ENCODE measurements around the gene KAT7. TPM values are rescaled to one million over a fixed set of nuclear protein-coding genes. Genes with fewer than 3 reads are reported as not detected.
A peak's percentile ranks its signal among the peaks of the same experiment; 100 is the strongest.

The KAT7 gene
- polyA plus RNA-seq, 3 donors, result 17.5 to 28.1 (median 18.1) TPM

- Histone ChIP-seq H4K20me1 (ENCODE audit: insufficient read depth, low read length) (no peaks in the 10 kb centered on the region), H3K9me3 (replicated peaks in 1 of 2; ENCODE audit: control insufficient read depth in 1 of 2, insufficient read depth in 1 of 2, low read length in 2 of 2) (no peaks in the 10 kb centered on the region), H3K27ac (ENCODE audit: low read depth in 1 of 2, low read length in 2 of 2) (peak overlapping the region in 1 of 2 donors; percentile 67), H3K79me2 (ENCODE audit: insufficient read depth, low read length) (no peaks in the 10 kb centered on the region), H2AFZ (ENCODE audit: insufficient read depth, low read depth, low read length, poor library complexity, severe bottlenecking) (peak overlapping the region; percentile 11), H3K4me1 (ENCODE audit: control insufficient read depth in 1 of 2, insufficient read depth in 2 of 2, low read length in 2 of 2) (peaks cover 26 to 28% of the 10 kb centered on the region in 2 donors), H3K36me3 (replicated peaks in 1 of 2; ENCODE audit: control insufficient read depth in 1 of 2, insufficient read depth in 2 of 2, low read length in 2 of 2) (peaks cover 8 to 27% of the 10 kb centered on the region in 2 donors), H3K4me2 (replicated peaks; ENCODE audit: extremely low read depth, low read length, poor library complexity, severe bottlenecking) (peak overlapping the region; percentile 5), H3K4me3 (replicated peaks in 1 of 3; ENCODE audit: low read depth in 2 of 3, low read length in 3 of 3) (no peak overlapping the region), H3K9ac (ENCODE audit: insufficient read depth, low read length, poor library complexity, severe bottlenecking) (no peak overlapping the region), H3K27me3 (ENCODE audit: control insufficient read depth in 2 of 2, insufficient read depth in 2 of 2, low read length in 2 of 2) (no peaks in the 10 kb centered on the region)
- peaks cover 3 to 4% (median 3%) of the 10 kb centered on the region in 3 donors for H3K27me3 Mint-ChIP-seq (ENCODE audit: low read depth in 3 of 3)
- peak overlapping the region; percentile 25 to 76 (median 71) for H3K27ac Mint-ChIP-seq
- WGBS (ENCODE audit: insufficient coverage), result 92% methylated on average over 3 of the region's 6 CpGs
- peaks cover 34% of the 10 kb centered on the region for H3K4me1 Mint-ChIP-seq
- H3K4me3 Mint-ChIP-seq, result no peak overlapping the region
- H3K36me3 Mint-ChIP-seq, result peaks cover 29 to 40% of the 10 kb centered on the region in 2 donors
- DNase-seq, result no peak
- intact Hi-C loops (cut with micrococcal nuclease), result no loop called here
- no peak for TF ChIP-seq CTCF (IDR thresholded peaks at IDR 0.05)
- no peaks in the 10 kb centered on the region for H3K9me3 Mint-ChIP-seq
Measured at GRCh38 chr17:49842846-49843245, 54.4 kb downstream of the KAT7 start.

- Histone ChIP-seq H3K4me1 (ENCODE audit: control insufficient read depth in 1 of 2, insufficient read depth in 2 of 2, low read length in 2 of 2) (peaks cover 26 to 28% of the 10 kb centered on the region in 2 donors), H3K27ac (ENCODE audit: low read depth in 1 of 2, low read length in 2 of 2) (no peak overlapping the region), H3K9ac (ENCODE audit: insufficient read depth, low read length, poor library complexity, severe bottlenecking) (no peak overlapping the region), H3K9me3 (replicated peaks in 1 of 2; ENCODE audit: control insufficient read depth in 1 of 2, insufficient read depth in 1 of 2, low read length in 2 of 2) (no peaks in the 10 kb centered on the region), H2AFZ (ENCODE audit: insufficient read depth, low read depth, low read length, poor library complexity, severe bottlenecking) (no peak overlapping the region), H3K4me2 (replicated peaks; ENCODE audit: extremely low read depth, low read length, poor library complexity, severe bottlenecking) (no peak overlapping the region), H3K36me3 (replicated peaks in 1 of 2; ENCODE audit: control insufficient read depth in 1 of 2, insufficient read depth in 2 of 2, low read length in 2 of 2) (peaks cover 8 to 21% of the 10 kb centered on the region in 2 donors), H3K79me2 (ENCODE audit: insufficient read depth, low read length) (no peaks in the 10 kb centered on the region), H3K4me3 (replicated peaks in 1 of 3; ENCODE audit: low read depth in 2 of 3, low read length in 3 of 3) (no peak overlapping the region), H3K27me3 (ENCODE audit: control insufficient read depth in 2 of 2, insufficient read depth in 2 of 2, low read length in 2 of 2) (no peaks in the 10 kb centered on the region), H4K20me1 (ENCODE audit: insufficient read depth, low read length) (no peaks in the 10 kb centered on the region)
- WGBS (ENCODE audit: insufficient coverage), result 79% methylated on average over 2 of the region's 6 CpGs
- Mint-ChIP-seq H3K4me1 (peaks cover 34% of the 10 kb centered on the region), H3K27me3 (ENCODE audit: low read depth in 3 of 3) (peaks cover 3 to 7% (median 4%) of the 10 kb centered on the region in 3 donors), H3K9me3 (no peaks in the 10 kb centered on the region), H3K36me3 (peaks cover 27 to 34% of the 10 kb centered on the region in 2 donors), H3K4me3 (no peak overlapping the region), H3K27ac (peak overlapping the region in 2 of 7 donors; percentile 57 to 65)
- DNase-seq, result no peak
- TF ChIP-seq CTCF (IDR thresholded peaks at IDR 0.05), result no peak
- intact Hi-C loops (cut with micrococcal nuclease), result no loop called here
Measured at GRCh38 chr17:49843774-49844350, 55.4 kb downstream of the KAT7 start.

All from CD14-positive monocyte (primary cell).